Activated CD4-positive, alpha-beta T cell treated with anti-CD3 and anti-CD28 coated beads, Interleukin-2, amount 50 U/mL, for 4 hours (primary cell): ENCODE data around the gene SCAMP3.
A peak's percentile ranks its signal among the peaks of the same experiment; 100 is the strongest.
"Not testable (repeated sequence)": the region's sequence is repeated elsewhere in the genome, so short reads cannot be mapped to it uniquely, and the experiment has no call there.

ENCODE experiments used
- DNase-seq, 2 experiments: peaks; one replicate each; pipeline ENCODE4 v3.0.0-alpha.2; 2020

The SCAMP3 gene

DNA sequence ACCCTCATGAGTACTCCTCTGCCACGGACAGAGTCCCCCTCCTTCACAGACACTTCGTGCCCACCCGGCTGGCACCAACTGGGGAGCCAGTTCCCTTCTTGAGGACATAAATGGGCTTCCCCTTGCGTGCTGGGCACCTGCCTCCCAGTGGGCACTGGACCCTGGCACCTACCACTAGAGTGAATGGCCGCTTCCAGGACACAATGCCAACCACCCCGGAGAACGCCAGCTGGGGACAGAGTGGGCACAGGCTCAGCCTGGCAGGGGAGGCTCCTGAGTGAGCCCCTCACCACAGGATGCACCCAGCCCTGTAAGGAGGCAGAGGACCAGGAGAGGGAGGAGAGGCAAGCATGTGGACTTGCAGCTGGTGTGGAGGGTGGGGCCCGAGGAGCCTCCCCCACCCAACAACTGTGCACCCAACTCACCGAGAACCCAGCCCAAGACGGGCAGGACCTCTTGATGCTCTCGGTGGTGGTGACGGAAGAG, 7.9 kb downstream of the SCAMP3 start:
- DNase-seq: no peak

DNA sequence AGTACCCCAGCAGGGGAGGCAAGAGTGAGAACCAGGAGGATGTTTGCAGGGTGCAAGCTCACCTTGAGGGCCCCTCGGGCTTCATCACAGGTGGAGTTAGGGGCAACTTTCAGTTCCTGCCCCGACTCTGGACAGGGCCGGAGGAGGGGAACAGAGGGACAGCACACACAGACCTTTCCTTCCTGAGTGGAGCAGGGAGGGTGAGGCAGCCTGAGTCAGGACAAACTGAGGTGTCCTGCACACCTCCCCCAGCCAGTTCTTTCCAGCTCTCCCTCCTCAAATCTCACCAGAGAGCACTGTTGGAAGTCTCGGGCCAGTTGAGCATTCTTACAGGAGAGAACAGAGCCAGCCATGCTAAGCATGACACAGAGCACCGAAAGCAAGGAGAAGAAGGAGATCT, 8.4 kb downstream of the SCAMP3 start:
- no peak for DNase-seq

DNA sequence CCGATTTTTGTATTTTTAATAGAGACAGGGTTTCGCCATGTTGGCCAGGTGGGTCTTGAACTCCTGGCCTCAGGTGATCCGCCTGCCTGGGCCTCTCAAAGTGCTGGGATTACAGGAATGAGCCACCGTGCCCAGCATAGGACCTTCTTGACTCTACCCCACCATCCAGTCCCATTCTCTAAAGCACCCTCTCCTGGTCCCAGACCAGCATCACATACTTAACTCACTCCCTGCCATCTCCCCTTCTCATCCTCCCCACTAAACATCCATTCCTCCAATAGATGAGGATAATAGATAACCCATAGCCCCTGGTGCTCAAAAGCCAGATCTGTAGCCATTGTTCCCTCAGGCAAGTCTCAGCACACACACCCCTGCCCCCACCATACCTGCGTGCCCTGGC, 9.0 kb downstream of the SCAMP3 start:
- DNase-seq: no peak

DNA sequence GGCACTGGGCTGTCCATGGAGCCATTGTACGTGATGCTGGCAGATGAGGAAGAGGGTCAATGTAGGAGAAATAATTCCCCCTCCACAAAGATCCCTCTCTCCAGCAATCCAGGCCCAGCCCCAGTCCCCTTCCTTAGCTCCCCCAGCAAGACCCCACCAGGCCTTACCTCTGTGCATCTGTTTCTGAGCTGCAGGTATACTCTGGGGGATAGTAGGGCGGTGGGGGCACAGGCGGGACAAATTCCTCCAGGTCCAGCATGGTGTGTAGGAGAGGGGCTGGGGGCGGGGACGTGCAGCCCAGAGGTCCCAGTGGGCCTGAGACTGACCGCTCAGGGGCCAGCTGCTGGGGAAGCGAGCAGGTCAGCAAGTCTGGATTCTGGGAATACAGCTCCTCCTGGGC, 10.6 kb downstream of the SCAMP3 start:
- DNase-seq: no peak

DNA sequence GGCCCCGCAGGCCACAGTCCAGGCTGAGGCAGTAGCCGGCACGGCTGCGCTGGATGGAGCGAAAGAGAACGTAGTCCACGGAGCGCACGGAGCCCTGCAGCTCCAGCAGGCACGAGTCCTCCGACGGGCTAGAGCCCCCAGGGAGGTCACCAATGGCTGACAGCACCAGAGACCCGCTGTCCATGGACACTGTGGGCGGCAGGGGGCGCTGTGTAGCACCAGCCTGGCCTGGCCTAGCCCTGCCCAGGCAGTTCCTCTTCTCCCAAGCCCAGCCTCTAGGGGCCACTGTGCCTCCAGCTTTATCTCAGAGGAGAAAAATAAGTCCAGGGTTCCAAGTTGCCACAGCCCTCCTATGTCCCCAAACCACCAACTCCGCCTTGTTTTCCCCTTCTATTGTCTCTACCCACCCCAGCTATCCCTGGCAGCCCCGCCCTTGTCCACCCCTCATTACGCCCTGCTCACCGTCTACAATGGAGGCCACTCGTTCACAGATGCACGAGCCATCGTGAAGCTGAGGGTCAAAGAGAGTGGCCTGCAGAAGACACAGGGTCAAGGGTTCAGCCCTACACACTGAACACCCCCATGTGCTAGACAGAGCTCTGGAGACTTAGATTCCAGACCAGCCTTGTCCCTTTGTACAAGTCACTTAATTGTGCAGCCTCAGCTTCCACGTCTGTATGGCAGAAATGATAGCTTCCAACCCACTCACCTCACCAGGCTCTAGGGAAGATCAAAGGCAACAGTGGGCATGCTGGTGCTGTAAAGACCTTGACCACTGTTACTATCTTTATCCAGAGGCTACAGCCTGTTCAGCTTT, 11.3 kb downstream of the SCAMP3 start:
- peak; percentile 96 for DNase-seq

DNA sequence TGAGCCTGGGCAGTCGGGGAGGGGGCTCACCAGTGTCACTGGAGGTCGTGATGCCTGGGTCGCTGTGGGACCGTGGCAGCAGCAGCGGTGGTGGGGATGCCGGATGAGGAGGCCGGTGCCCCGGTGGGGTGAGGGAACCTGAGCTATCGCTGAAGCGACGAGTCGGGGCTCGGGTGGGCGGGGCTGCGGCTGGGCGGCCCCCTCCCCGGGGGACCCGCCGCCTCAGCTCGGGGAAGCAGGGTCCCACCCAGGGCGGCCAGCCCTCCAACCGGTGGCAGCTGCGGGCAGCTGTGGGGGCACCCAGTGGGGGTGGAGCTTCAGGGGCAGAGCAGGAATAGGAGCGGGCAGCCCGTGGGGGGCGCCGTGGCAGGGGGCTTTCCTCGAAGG, 11.9 kb downstream of the SCAMP3 start:
- DNase-seq: no peak

GRCh38 chr1:155247667-155248553, 14.2 kb downstream of the SCAMP3 start:
- DNase-seq: no peak

- not testable (repeated sequence) for DNase-seq
Measured at GRCh38 chr1:155246796-155247195, 15.4 kb downstream of the SCAMP3 start.

DNA sequence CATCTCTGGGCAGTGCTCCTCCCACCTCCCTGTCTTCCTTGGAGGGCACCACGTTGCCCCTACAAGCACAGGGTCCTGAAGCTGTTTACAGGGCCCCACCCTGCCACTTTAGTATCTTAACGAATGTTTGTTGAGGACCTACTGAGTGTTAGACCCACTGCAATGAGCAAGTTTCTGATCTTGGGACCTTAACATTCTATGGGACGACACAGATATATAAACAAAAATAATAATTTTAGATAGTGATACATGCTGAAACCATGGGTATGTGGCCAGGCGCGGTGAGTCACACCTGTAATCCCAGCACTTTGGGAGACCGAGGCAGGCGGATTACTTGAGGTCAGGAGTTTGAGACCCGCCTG, 17.0 kb downstream of the SCAMP3 start:
- DNase-seq: no peak

GRCh38 chr1:155244368-155245162, 17.6 kb downstream of the SCAMP3 start:
- DNase-seq: peak; percentile 79 to 85

GRCh38 chr1:155242805-155243358, 19.3 kb downstream of the SCAMP3 start:
- DNase-seq: no peak

GRCh38 chr1:155241841-155242264, 20.3 kb downstream of the SCAMP3 start:
- DNase-seq: no peak

DNA sequence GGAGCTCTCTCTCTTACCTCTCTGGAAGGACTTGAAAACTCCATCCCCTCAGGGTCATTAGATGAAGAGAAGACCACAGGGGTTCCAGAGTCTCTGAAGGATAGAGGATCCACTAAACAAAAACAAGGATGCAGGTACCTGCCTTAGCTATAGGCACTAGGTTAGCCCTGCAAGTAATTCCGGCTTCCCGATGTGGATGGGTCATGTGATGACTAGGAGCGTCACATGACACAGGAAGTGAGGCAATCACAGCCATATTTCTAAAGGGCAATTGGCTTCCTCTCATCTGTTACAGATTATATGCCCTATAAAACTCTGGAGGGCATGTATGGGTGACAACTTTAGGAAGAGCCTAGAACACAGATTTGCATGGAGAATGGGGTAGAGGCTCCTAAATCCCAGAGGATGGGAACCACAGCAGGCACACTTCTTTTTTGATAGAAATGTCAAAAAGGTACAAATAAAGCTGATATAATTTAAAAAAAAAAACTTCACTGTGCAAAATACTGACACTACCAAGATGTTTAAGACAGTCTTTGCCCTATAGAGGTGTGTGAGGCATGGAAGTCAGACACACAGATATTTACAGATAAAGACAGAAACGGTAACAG, 21.0 kb downstream of the SCAMP3 start:
- peak; percentile 50 to 53 for DNase-seq

GRCh38 chr1:155236451-155236850, 25.7 kb downstream of the SCAMP3 start:
- no peak for DNase-seq

- not testable (repeated sequence) for DNase-seq
Measured at GRCh38 chr1:155235375-155235774, 26.8 kb downstream of the SCAMP3 start.

- not testable (repeated sequence) for DNase-seq
Measured at GRCh38 chr1:155233502-155233901, 28.7 kb downstream of the SCAMP3 start.

- DNase-seq: not testable (repeated sequence)
Measured at GRCh38 chr1:155232001-155232978, 29.9 kb downstream of the SCAMP3 start.

DNA sequence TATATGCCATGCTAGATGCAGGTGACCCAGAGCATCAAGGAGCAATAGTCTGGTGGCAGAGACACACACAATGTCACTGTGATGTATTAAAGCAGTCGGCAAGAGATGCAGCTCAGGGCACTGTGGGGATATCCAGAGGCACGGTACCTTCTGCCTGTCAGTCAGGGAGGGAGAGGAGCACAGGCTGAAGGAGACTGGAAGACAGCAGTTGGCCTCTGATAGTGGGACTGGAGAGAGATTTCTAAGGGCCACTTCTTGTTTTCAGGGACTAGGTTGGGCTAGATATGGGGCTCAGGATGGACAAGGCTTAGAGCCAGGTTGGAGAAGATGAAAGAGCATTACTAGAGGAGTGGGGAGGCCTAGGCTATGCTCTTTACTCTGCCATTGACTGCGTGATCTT, 30.9 kb downstream of the SCAMP3 start:
- DNase-seq: not testable (repeated sequence)

- no peak for DNase-seq
Measured at GRCh38 chr1:155228096-155228427, 34.1 kb downstream of the SCAMP3 start.

- DNase-seq: peak; percentile 97 to 98
Measured at GRCh38 chr1:155227261-155228095, 34.7 kb downstream of the SCAMP3 start.
